ENCODE results near the gene DLG1. TPM values are rescaled to one million over a fixed set of nuclear protein-coding genes. Genes with fewer than 3 reads are reported as not detected.

The DLG1 gene
- total RNA-seq, 1 experiment from 2014 or later: 107 TPM

DNA sequence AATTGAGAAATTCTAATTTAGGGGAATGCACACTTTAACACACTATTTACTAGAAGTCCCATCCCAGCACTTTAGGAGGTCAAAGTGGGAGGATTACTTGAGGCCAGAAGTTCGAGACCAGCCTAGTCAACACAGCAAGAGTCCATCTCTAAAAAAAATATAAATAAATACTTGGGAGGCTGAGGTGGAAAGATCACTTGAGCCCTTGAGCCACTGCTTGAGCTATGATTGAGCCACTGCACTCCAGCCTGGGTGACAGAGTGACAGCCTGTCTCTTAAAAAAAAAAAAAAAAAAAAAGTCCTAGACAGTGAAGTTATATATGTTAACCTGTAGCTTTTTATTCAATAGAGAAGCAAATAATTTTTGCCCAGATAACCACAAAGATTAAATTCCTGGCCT, 69.2 kb downstream of the DLG1 start:
- POLR2A ChIA-PET (ENCODE audit: low non-redundant PET): no interaction called here
- intact Hi-C loops (cut with micrococcal nuclease; ENCODE audit: unreplicated experiment): no loop called here
- Histone ChIP-seq H3K27me3 (replicated peaks; ENCODE audit: insufficient read depth, low read depth, low read length, poor library complexity) (no peaks in the 10 kb centered on the region), H3K4me1 (ENCODE audit: insufficient read depth, low read length, poor library complexity, severe bottlenecking) (peaks cover 41% of the 10 kb centered on the region), H3K4me3 (ENCODE audit: low read depth, low read length, poor library complexity, severe bottlenecking) (no peak overlapping the region), H3K36me3 (ENCODE audit: insufficient read depth, low read length, poor library complexity, severe bottlenecking) (no peaks in the 10 kb centered on the region), H3K9me3 (ENCODE audit: low read depth, low read length, poor library complexity, severe bottlenecking) (no peaks in the 10 kb centered on the region), H3K27ac (ENCODE audit: low read depth, low read length, poor library complexity, severe bottlenecking) (no peak overlapping the region)
- no TSS peak for BruUV-seq (replicated peaks)
- DNase-seq (ENCODE audit: low spot score): no peak
- CTCF ChIA-PET: no interaction called here
- TF ChIP-seq, protein P1, sequence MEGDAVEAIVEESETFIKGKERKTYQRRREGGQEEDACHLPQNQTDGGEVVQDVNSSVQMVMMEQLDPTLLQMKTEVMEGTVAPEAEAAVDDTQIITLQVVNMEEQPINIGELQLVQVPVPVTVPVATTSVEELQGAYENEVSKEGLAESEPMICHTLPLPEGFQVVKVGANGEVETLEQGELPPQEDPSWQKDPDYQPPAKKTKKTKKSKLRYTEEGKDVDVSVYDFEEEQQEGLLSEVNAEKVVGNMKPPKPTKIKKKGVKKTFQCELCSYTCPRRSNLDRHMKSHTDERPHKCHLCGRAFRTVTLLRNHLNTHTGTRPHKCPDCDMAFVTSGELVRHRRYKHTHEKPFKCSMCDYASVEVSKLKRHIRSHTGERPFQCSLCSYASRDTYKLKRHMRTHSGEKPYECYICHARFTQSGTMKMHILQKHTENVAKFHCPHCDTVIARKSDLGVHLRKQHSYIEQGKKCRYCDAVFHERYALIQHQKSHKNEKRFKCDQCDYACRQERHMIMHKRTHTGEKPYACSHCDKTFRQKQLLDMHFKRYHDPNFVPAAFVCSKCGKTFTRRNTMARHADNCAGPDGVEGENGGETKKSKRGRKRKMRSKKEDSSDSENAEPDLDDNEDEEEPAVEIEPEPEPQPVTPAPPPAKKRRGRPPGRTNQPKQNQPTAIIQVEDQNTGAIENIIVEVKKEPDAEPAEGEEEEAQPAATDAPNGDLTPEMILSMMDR (conservative IDR thresholded peaks at IDR 0.05; ENCODE audit: low read depth, low read length): no peak
- no peak for TF ChIP-seq EZH2 (IDR thresholded peaks at IDR 0.05; ENCODE audit: borderline replicate concordance, low read depth, low read length, poor library complexity, severe bottlenecking)

DNA sequence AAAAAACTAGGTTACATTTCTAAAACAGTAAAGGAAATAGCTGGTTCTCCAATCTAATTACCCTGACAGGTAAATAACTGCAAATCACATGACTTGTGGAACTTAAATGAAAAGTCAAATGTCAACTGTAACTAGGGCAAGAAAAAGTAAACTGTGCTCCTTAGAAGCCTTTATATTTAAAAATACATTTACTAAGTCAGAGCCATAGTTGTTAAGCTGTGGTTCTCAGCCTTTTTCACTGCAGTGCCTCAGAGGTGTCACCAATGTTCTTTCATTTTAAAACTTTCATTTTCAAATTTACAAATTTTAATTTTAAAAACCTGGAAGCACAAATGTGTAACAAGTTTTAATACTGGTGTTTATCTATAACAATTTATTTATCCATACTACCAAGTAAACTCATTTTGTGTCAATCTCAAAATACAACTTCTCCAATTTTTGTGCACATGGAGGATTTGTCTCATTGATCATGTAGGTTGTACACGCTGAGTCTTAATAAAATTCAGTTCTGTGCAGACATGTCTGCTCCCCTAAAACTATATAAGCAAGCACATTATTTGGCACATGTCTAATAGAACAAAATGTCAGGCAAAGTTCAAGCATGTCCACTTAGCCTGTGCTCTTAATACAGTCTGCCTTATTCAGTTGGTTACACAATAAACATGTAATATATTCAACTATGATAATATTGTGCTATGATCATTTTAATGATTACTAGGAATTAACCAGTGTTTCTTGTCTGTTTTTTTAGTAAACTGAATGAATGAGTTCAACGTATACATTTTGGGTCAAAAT, 70.4 kb downstream of the DLG1 start:
- CTCF ChIA-PET: no interaction called here
- no peak for DNase-seq (ENCODE audit: low spot score)
- Histone ChIP-seq H3K27me3 (replicated peaks; ENCODE audit: insufficient read depth, low read depth, low read length, poor library complexity) (no peaks in the 10 kb centered on the region), H3K36me3 (ENCODE audit: insufficient read depth, low read length, poor library complexity, severe bottlenecking) (no peaks in the 10 kb centered on the region), H3K9me3 (ENCODE audit: low read depth, low read length, poor library complexity, severe bottlenecking) (no peaks in the 10 kb centered on the region), H3K4me1 (ENCODE audit: insufficient read depth, low read length, poor library complexity, severe bottlenecking) (peaks cover 42% of the 10 kb centered on the region), H3K27ac (ENCODE audit: low read depth, low read length, poor library complexity, severe bottlenecking) (no peak overlapping the region), H3K4me3 (ENCODE audit: low read depth, low read length, poor library complexity, severe bottlenecking) (no peak overlapping the region)
- intact Hi-C loops (cut with micrococcal nuclease; ENCODE audit: unreplicated experiment): no loop called here
- POLR2A ChIA-PET (ENCODE audit: low non-redundant PET): no interaction called here
- BruUV-seq (replicated peaks): no TSS peak
- TF ChIP-seq EZH2 (IDR thresholded peaks at IDR 0.05; ENCODE audit: borderline replicate concordance, low read depth, low read length, poor library complexity, severe bottlenecking): no peak
- TF ChIP-seq, protein P1 (conservative IDR thresholded peaks at IDR 0.05; ENCODE audit: low read depth, low read length): no peak

DNA sequence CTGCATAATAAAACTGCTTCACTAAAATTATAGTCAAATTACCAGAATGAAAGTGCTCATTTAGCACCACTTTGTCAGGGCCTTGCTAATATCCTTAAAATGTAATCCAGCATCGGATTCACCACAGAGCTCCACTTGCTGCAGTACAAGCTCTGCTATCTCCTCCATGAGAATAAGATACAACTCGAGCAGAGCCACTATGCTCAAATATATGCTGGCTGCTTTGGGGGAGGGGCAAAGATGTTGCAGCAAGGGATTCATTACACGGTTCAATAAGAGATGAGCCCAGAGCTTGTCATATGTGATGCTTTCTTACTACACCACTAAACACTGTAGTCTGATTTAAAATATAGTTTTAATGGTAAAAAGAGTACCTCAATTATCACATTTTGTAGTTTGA, 72.2 kb downstream of the DLG1 start:
- Histone ChIP-seq H3K36me3 (ENCODE audit: insufficient read depth, low read length, poor library complexity, severe bottlenecking) (no peaks in the 10 kb centered on the region), H3K27ac (ENCODE audit: low read depth, low read length, poor library complexity, severe bottlenecking) (no peak overlapping the region), H3K27me3 (replicated peaks; ENCODE audit: insufficient read depth, low read depth, low read length, poor library complexity) (no peaks in the 10 kb centered on the region), H3K4me3 (ENCODE audit: low read depth, low read length, poor library complexity, severe bottlenecking) (no peak overlapping the region), H3K9me3 (ENCODE audit: low read depth, low read length, poor library complexity, severe bottlenecking) (no peaks in the 10 kb centered on the region), H3K4me1 (ENCODE audit: insufficient read depth, low read length, poor library complexity, severe bottlenecking) (peaks cover 38% of the 10 kb centered on the region)
- TF ChIP-seq, protein P1 (conservative IDR thresholded peaks at IDR 0.05; ENCODE audit: low read depth, low read length): no peak
- no peak for TF ChIP-seq EZH2 (IDR thresholded peaks at IDR 0.05; ENCODE audit: borderline replicate concordance, low read depth, low read length, poor library complexity, severe bottlenecking)
- BruUV-seq (replicated peaks): no TSS peak
- CTCF ChIA-PET: no interaction called here
- intact Hi-C loops (cut with micrococcal nuclease; ENCODE audit: unreplicated experiment): no loop called here
- POLR2A ChIA-PET (ENCODE audit: low non-redundant PET): no interaction called here
- DNase-seq (ENCODE audit: low spot score): peak; percentile 70
